ENCODE measurements around the gene CTTN.
A peak's percentile ranks its signal among the peaks of the same experiment; 100 is the strongest.

CTTN gene

GRCh38 chr11:70432065-70432464 is 33.7 kb downstream of the CTTN start:
- Histone ChIP-seq H3K9ac (no peak overlapping the region), H3K4me3 (no peak overlapping the region), H3K4me2 (peak overlapping the region; percentile 92), H3K9me3 (no peaks in the 10 kb centered on the region), H3K27me3 (peaks cover 19% of the 10 kb centered on the region; the same call in 1 of the 2 replicates), H3K36me3 (no peaks in the 10 kb centered on the region), H3K27ac (peak overlapping the region; percentile 27; the same call in 1 of the 2 replicates), H3K4me1 (peaks cover 81% of the 10 kb centered on the region), H4K20me1 (peaks cover 9% of the 10 kb centered on the region; the same call in 1 of the 2 replicates)
- TF ChIP-seq Cebpa-rat (IDR thresholded peaks at IDR 0.05) = no peak

DNA sequence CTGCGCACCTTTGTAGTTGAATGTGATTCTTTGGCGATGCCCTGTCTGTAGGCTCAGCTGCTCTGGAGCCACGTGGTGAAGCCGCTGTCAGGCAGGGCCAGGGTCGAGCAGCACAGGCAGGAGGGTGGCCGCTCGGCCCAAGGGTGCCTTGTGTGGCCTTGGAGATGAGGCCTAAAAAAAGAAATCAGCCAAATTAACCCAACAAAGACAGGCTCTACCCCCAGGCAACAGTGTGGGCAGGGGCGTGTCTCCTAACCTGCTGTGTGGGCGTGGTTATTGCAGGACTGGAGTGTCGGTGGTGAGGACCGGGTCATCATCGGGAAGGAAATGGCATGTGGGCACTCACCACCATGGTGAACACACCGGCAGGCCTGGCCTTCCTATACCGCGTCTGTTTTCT is 34.3 kb downstream of the CTTN start:
- Histone ChIP-seq H3K4me1 (peaks cover 86% of the 10 kb centered on the region), H3K9me3 (no peaks in the 10 kb centered on the region), H3K9ac (no peak overlapping the region), H3K4me3 (no peak overlapping the region), H3K27ac (peak overlapping the region; percentile 27; the same call in 1 of the 2 replicates), H3K36me3 (no peaks in the 10 kb centered on the region), H4K20me1 (peaks cover 14% of the 10 kb centered on the region; the same call in 1 of the 2 replicates), H3K4me2 (peak overlapping the region; percentile 92), H3K27me3 (peaks cover 19% of the 10 kb centered on the region; the same call in 1 of the 2 replicates)
- TF ChIP-seq Cebpa-rat (IDR thresholded peaks at IDR 0.05) = no peak

DNA sequence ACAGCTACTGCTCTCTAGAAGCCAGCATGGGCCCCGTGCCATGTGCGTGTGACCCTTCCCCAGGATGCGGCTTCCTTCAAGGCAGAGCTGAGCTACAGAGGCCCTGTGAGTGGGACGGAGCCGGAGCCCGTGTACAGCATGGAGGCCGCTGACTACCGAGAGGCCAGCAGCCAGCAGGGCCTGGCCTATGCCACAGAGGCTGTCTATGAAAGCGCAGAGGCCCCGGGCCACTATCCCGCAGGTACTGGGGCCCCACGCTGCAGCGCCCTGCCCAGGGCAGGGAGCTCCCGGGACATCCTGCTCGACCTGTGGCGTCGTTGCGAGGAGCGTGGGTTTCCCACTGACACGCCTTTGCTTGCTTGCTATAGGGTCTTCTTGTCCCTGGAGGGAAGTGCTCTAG is 34.7 kb downstream of the CTTN start:
- H3K9me3 ChIP-seq = no peaks in the 10 kb centered on the region
- no peaks in the 10 kb centered on the region for H3K36me3 ChIP-seq
- H4K20me1 ChIP-seq = peaks cover 18% of the 10 kb centered on the region; the same call in 1 of the 2 replicates
- peaks cover 19% of the 10 kb centered on the region; the same call in 1 of the 2 replicates for H3K27me3 ChIP-seq
- H3K4me1 ChIP-seq = peaks cover 91% of the 10 kb centered on the region
- no peak overlapping the region for H3K9ac ChIP-seq
- no peak overlapping the region for H3K4me3 ChIP-seq
- peak overlapping the region; percentile 27; the same call in 1 of the 2 replicates for H3K27ac ChIP-seq
- H3K4me2 ChIP-seq = peak overlapping the region; percentile 92
- TF ChIP-seq Cebpa-rat (IDR thresholded peaks at IDR 0.05) = no peak

DNA sequence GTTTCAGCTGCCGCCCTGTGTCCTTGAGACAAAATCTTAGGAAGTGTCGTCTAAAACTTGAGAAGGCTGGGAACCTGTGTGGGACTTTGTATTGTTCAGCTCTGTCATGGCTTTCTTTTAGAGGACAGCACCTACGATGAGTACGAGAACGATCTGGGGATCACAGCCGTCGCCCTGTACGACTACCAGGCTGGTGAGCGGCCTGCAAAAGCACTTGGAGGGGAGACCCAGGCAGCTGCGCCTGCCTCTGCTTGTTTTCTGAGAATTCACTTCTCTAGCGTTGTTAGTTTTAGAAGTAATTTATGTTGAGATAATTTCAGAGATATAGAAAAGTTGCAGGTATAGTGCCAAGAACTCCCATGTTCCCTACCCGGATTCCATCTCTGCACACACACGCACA is 35.2 kb downstream of the CTTN start:
- Histone ChIP-seq H3K4me1 (peaks cover 96% of the 10 kb centered on the region), H3K36me3 (no peaks in the 10 kb centered on the region), H3K27me3 (peaks cover 19% of the 10 kb centered on the region; the same call in 1 of the 2 replicates), H3K4me2 (peak overlapping the region; percentile 92), H4K20me1 (peaks cover 18% of the 10 kb centered on the region; the same call in 1 of the 2 replicates), H3K9ac (no peak overlapping the region), H3K27ac (peak overlapping the region; percentile 27; the same call in 1 of the 2 replicates), H3K9me3 (no peaks in the 10 kb centered on the region), H3K4me3 (no peak overlapping the region)
- TF ChIP-seq Cebpa-rat (IDR thresholded peaks at IDR 0.05) = no peak

DNA sequence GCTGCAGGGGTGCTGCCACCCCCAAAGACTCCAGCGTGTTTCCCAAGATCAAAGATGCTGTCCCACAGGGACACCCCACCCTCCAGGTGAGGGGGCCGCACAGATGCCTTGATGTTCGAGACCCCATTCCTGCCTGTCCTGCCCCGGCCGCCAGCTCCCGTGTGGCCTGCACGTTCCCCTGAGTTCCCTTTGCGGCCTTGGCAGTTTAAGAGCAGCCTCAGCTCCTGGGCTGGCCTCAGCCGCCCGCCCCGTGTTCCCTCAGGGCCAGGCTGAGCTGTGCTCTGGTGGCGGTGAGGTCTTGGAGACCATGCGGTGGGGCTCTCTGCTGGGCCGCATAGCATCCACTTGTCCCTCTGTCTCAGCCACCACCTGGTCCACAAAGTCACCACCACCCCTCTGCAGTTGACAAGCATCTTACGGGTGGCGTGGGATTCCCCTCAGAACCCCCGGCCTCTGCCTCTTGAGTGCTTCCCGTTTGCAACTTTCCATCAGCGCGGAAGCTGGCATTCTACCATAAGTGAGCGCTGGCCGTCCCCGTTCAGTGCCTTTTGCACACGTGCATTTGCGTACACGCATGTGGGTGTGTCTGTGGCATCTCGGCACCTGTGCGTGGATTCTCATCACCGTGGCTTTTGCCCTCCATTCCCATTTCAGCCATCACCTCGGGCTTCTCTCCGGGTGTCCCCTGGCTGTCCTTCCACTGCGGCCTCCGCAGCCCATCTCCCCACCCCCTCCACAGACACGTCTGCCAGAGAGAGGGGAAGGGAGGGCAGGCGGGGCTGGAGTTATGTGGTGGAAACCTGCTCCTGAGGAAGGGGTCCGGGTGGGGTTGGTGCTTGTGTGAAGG is 35.9 kb downstream of the CTTN start:
- Histone ChIP-seq H3K27ac (no peak overlapping the region), H3K36me3 (no peaks in the 10 kb centered on the region), H3K4me2 (peak overlapping the region; percentile 92), H4K20me1 (peaks cover 18% of the 10 kb centered on the region; the same call in 1 of the 2 replicates), H3K4me1 (peaks cover 100% of the 10 kb centered on the region), H3K9ac (no peak overlapping the region), H3K4me3 (no peak overlapping the region), H3K9me3 (no peaks in the 10 kb centered on the region), H3K27me3 (peaks cover 19% of the 10 kb centered on the region; the same call in 1 of the 2 replicates)
- TF ChIP-seq Cebpa-rat (IDR thresholded peaks at IDR 0.05) = no peak

DNA sequence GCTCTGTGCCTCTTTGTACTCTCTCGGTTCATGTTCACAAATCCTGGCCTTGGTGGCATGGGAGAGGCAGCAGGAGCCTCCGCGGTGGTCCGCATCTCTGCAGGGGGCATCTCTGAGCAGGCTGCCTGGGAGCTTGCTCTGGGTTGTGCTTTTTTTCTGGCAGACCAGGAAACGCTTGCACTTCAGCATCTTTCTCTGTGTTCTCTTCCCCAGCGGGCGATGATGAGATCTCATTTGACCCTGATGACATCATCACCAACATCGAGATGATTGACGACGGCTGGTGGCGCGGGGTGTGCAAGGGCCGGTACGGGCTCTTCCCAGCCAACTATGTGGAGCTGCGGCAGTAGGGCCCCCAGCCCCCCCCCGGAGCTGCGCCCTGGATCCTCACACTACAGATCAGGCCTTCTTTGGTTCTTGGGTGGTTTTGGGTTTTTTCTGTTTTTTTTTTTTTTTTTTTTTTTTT is 36.5 kb downstream of the CTTN start:
- H3K27ac ChIP-seq = no peak overlapping the region
- no peak for TF ChIP-seq Cebpa-rat (IDR thresholded peaks at IDR 0.05)
- H3K4me1 ChIP-seq = peaks cover 100% of the 10 kb centered on the region
- no peak overlapping the region for H3K9ac ChIP-seq
- peaks cover 18% of the 10 kb centered on the region; the same call in 1 of the 2 replicates for H4K20me1 ChIP-seq
- no peaks in the 10 kb centered on the region for H3K36me3 ChIP-seq
- H3K27me3 ChIP-seq = peaks cover 19% of the 10 kb centered on the region; the same call in 1 of the 2 replicates
- H3K4me3 ChIP-seq = no peak overlapping the region
- H3K9me3 ChIP-seq = no peaks in the 10 kb centered on the region
- H3K4me2 ChIP-seq = peak overlapping the region; percentile 92

GRCh38 chr11:70435361-70435760 is 37.0 kb downstream of the CTTN start:
- TF ChIP-seq Cebpa-rat (IDR thresholded peaks at IDR 0.05) = no peak
- Histone ChIP-seq H3K27ac (no peak overlapping the region), H3K9ac (no peak overlapping the region), H3K4me2 (peak overlapping the region; percentile 92), H3K4me1 (peaks cover 98% of the 10 kb centered on the region), H3K27me3 (peaks cover 19% of the 10 kb centered on the region; the same call in 1 of the 2 replicates), H3K9me3 (no peaks in the 10 kb centered on the region), H3K4me3 (no peak overlapping the region), H3K36me3 (no peaks in the 10 kb centered on the region), H4K20me1 (peaks cover 18% of the 10 kb centered on the region; the same call in 1 of the 2 replicates)

DNA sequence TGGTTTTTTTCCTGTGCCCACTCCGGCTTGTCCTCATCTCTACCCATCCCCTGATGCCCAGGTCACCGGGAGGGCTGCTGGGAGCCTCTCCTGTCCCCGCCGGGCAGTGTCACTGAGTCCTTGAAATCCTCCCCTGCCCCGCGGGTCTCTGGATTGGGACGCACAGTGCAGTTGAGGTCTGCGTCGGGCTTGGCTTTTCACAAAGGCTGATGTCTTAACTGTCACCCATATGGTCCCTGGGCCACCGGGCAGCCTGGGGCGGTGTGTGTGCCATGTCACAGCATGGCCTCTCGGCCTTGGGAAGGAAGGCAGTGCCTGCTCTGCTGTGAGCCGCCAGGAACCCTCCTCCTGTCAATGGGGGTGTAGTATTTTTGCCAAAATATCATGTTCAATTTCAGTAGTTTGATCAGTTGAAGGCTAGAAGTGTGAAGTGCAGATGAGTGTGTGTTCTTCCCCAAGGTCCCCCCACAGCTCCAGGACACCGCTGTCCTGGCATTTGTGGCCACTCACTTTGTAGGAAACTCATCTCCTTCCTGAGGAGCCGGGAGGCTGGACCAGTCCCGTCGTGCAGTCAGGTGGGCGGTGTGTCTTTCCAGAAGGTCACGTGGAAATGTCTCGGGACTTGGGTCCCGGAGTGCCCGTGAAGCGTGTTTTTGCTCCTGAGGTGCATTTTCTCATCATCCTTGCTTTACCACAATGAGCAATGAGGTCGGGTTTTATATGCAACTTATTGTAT is 37.6 kb downstream of the CTTN start:
- Histone ChIP-seq H3K9me3 (no peaks in the 10 kb centered on the region), H3K4me2 (peak overlapping the region; percentile 92), H3K4me3 (no peak overlapping the region), H3K27me3 (peaks cover 19% of the 10 kb centered on the region; the same call in 1 of the 2 replicates), H3K36me3 (no peaks in the 10 kb centered on the region), H3K9ac (no peak overlapping the region), H3K27ac (no peak overlapping the region), H3K4me1 (peaks cover 93% of the 10 kb centered on the region), H4K20me1 (peaks cover 18% of the 10 kb centered on the region; the same call in 1 of the 2 replicates)
- no peak for TF ChIP-seq Cebpa-rat (IDR thresholded peaks at IDR 0.05)

- Histone ChIP-seq H3K4me3 (no peak overlapping the region), H3K4me2 (peak overlapping the region; percentile 92), H3K36me3 (no peaks in the 10 kb centered on the region), H3K9ac (no peak overlapping the region), H4K20me1 (peaks cover 17% of the 10 kb centered on the region; the same call in 1 of the 2 replicates), H3K4me1 (peaks cover 92% of the 10 kb centered on the region), H3K27me3 (peaks cover 19% of the 10 kb centered on the region; the same call in 1 of the 2 replicates), H3K27ac (peak overlapping the region; percentile 67; the same call in 1 of the 2 replicates), H3K9me3 (no peaks in the 10 kb centered on the region)
- TF ChIP-seq Cebpa-rat (IDR thresholded peaks at IDR 0.05) = no peak
Measured at GRCh38 chr11:70436501-70436860, 38.2 kb downstream of the CTTN start.
